CD4-positive, alpha-beta memory T cell (primary cell): ENCODE data around the gene STAT2. TPM values are rescaled to one million over a fixed set of nuclear protein-coding genes. Genes with fewer than 3 reads are reported as not detected.
"Not testable (repeated sequence)": the region's sequence is repeated elsewhere in the genome, so short reads cannot be mapped to it uniquely, and the experiment has no call there.

Source experiments
- CTCF ChIA-PET: fragments of 350-600 bp; sonication (Branson Sonifier 250); formaldehyde crosslinking; loops from one replicate; lab custom pipeline; 2021; ENCODE audit warnings: inconsistent platforms; ENCODE audit not compliant: partially characterized antibody; lab: Charles Lee
- POLR2A ChIA-PET: fragments of 350-600 bp; sonication (Branson Sonifier 250); formaldehyde crosslinking; loops from one replicate; lab custom pipeline; 2021; ENCODE audit not compliant: partially characterized antibody; lab: Charles Lee
- DNase-seq, 5 donors: peaks; one replicate each; pipeline versions ENCODE4 v3.0.0 to v3.0.0-alpha.2; 2020 to 2022; ENCODE audit warnings: mixed read lengths in 1 of 5
- H3K27ac ChIP-seq: one replicate; pipeline ENCODE4 v1.7.0; 2013; ENCODE audit warnings: low read depth, low read length
- H3K27me3 ChIP-seq: 2 replicates; pipeline ENCODE4 v1.7.0; 2013; ENCODE audit warnings: mild to moderate bottlenecking, low read length, moderate library complexity; ENCODE audit not compliant: insufficient read depth
- H3K36me3 ChIP-seq: 2 replicates; pipeline ENCODE4 v1.7.0; 2013; ENCODE audit warnings: mild to moderate bottlenecking, low read length, moderate library complexity; ENCODE audit not compliant: insufficient read depth
- H3K4me1 ChIP-seq: 2 replicates; pipeline ENCODE4 v1.7.0; 2013; ENCODE audit warnings: mild to moderate bottlenecking, low read length, moderate library complexity; ENCODE audit not compliant: insufficient read depth
- H3K4me3 ChIP-seq, 2 donors: one replicate each; pipeline ENCODE4 v1.7.0; 2013; ENCODE audit warnings: low read length in 2 of 2, mild to moderate bottlenecking in 1 of 2
- H3K9me3 ChIP-seq, 2 donors: one replicate each; pipeline ENCODE4 v1.7.0; 2013; ENCODE audit warnings: low read length in 2 of 2, control low read depth in 1 of 2; ENCODE audit not compliant: control insufficient read depth in 1 of 2
- H3K27ac Mint-ChIP-seq, 7 donors: one replicate each; pipeline ENCODE4 v1.8.0; 2020 to 2021; ENCODE audit warnings: mixed read lengths in 7 of 7, mild to moderate bottlenecking in 6 of 7, inconsistent platforms in 3 of 7, moderate library complexity in 3 of 7
- H3K27me3 Mint-ChIP-seq, 2 donors: one replicate each; pipeline ENCODE4 v1.8.0; 2020 to 2021; ENCODE audit warnings: mixed read lengths in 2 of 2
- H3K36me3 Mint-ChIP-seq, 2 donors: one replicate each; pipeline ENCODE4 v1.8.0; 2020 to 2021; ENCODE audit warnings: mixed read lengths in 2 of 2, inconsistent platforms in 1 of 2, mild to moderate bottlenecking in 1 of 2
- H3K4me1 Mint-ChIP-seq, 4 donors: one replicate each; pipeline ENCODE4 v1.8.0; 2020 to 2021; ENCODE audit warnings: mixed read lengths in 4 of 4, mild to moderate bottlenecking in 1 of 4
- H3K4me3 Mint-ChIP-seq, 8 donors: one replicate each; pipeline ENCODE4 v1.8.0; 2020 to 2021; ENCODE audit warnings: mixed read lengths in 8 of 8, mild to moderate bottlenecking in 7 of 8, moderate library complexity in 6 of 8, inconsistent platforms in 3 of 8
- H3K9me3 Mint-ChIP-seq, 8 donors: one replicate each; pipeline ENCODE4 v1.8.0; 2020 to 2021; ENCODE audit warnings: mixed read lengths in 8 of 8, mild to moderate bottlenecking in 5 of 8, inconsistent platforms in 3 of 8, moderate library complexity in 1 of 8
- intact Hi-C: fragments of 100-400 bp; cut with micrococcal nuclease; formaldehyde crosslinking; loops from one replicate; pipeline ENCODE4 v1.15.1; 2023
- polyA plus RNA-seq, 2 donors: library from polyadenylated mRNA; unstranded; fragments of 300-500 nt; fragmentation: Illumina TruSeq; gene quantifications; one replicate each; pipeline ENCODE4 v1.2.3, GENCODE V29; 2021
- total RNA-seq, 2 experiments: library from RNA; stranded (reverse); gene quantifications; one replicate each; pipeline ENCODE4 v1.2.3, GENCODE V29; 2021

Gene STAT2
- total and polyA plus RNA-seq, 4 experiments from 2014 or later, result 74.4 to 193 (median 136) TPM

DNA sequence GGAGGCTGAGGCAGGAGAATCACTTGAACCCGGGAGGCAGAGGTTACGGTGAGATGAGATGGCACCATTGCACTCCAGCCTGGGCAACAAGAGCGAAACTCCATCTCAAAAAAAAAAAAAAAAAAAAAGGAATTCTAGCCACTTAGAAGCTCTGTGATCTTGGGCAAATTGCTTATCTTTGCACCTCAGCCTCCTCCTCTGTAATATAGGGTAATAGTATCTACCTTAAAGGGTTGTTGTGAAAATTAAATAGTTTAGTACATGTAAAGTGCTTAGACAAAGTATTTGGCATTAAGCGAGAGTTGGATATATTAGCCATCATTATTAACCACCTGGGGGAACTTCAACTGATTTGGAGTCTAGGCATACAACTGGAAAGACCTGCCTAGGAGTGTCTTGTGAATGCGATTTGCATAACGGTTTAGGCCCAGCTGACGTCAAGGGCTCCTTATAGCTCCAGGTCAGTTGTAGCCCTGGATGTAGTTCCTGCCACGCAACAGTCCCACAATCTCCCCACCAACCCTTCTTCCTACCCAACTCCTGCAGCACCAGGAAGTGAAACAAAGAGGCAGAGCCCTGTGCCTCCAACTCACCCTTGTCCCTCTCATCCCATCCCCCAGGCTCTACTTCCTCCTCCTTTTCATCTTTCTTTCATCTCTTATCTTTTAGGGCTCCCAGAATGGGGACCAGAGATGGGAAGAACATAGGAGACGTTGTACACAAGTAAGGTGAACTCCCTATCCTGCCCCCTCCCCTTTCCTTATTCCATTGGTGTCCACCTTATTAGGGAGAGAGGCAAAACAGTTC, 23.3 kb downstream of the STAT2 start:
- peak overlapping the region in 3 of 8 donors; percentile 3 to 41 (median 40) for H3K4me3 Mint-ChIP-seq
- peaks cover 32 to 74% (median 47%) of the 10 kb centered on the region in 4 donors for H3K4me1 Mint-ChIP-seq
- H3K36me3 Mint-ChIP-seq, result peaks cover 7 to 28% of the 10 kb centered on the region in 2 donors
- CTCF ChIA-PET, result interaction anchor here (2.2 to 4.1 kb wide), 3 partner anchors 20 to 128 kb away, joined by 9 to 23 read pairs (median 15); partner anchors contain the start of genes CNPY2 and STAT2
- Histone ChIP-seq H3K4me1 (peaks cover 62% of the 10 kb centered on the region), H3K9me3 (no peaks in the 10 kb centered on the region), H3K27me3 (no peaks in the 10 kb centered on the region), H3K36me3 (no peaks in the 10 kb centered on the region), H3K4me3 (no peak overlapping the region), H3K27ac (no peak overlapping the region)
- POLR2A ChIA-PET, result interaction anchor here (0.9 to 14.4 kb wide), 4 partner anchors 21 to 233 kb away, joined by 3 to 264 read pairs (median 59); partner anchors contain the start of genes APOF, CNPY2, PA2G4 and STAT2
- intact Hi-C loops, result no loop called here
- no peak for DNase-seq
- H3K27me3 Mint-ChIP-seq, result peaks cover 0 to 2% of the 10 kb centered on the region in 2 donors
- H3K9me3 Mint-ChIP-seq, result peaks cover 0 to 3% (median 0%) of the 10 kb centered on the region in 8 donors
- peak overlapping the region; percentile 47 to 94 (median 87) for H3K27ac Mint-ChIP-seq

DNA sequence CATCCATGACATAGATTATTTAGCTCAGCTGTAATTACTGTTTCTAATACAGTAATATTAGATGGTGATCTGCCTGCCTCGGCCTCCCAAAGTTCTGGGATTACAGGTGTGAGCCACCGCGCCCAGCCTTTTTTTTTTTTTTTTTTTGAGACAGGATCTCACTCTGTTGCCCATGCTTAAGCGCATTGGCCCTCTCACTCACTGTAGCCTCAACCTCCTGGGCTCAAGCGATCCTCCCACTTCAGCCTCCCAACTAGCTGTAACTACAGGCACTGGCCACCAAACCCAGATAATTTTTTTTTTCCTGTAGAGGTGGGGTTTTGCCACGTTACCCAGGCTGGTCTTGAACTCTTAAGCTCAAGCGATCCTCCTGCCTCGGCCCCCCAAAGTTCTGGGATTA, 24.4 kb downstream of the STAT2 start:
- peaks cover 53% of the 10 kb centered on the region for H3K4me1 ChIP-seq
- Mint-ChIP-seq H3K27ac (peak overlapping the region in 4 of 7 donors; percentile 37 to 100 (median 100)), H3K36me3 (peaks cover 11 to 26% of the 10 kb centered on the region in 2 donors), H3K4me1 (peaks cover 33 to 67% (median 44%) of the 10 kb centered on the region in 4 donors)
- H3K27ac ChIP-seq, DNase-seq, H3K9me3 Mint-ChIP-seq, H3K4me3 ChIP-seq, H3K9me3 ChIP-seq, H3K36me3 ChIP-seq, H3K27me3 Mint-ChIP-seq, H3K27me3 ChIP-seq, H3K4me3 Mint-ChIP-seq, intact Hi-C loops: not testable (repeated sequence)
- CTCF ChIA-PET, result interaction anchor here (0.7 to 4.1 kb wide), 5 partner anchors 11 to 330 kb away, joined by 3 to 23 read pairs (median 3); partner anchors contain the start of gene STAT2
- POLR2A ChIA-PET, result interaction anchor here (0.6 to 14.4 kb wide), 4 partner anchors 11 to 128 kb away, joined by 3 to 264 read pairs (median 60); partner anchors contain the start of genes APOF, CNPY2 and STAT2

DNA sequence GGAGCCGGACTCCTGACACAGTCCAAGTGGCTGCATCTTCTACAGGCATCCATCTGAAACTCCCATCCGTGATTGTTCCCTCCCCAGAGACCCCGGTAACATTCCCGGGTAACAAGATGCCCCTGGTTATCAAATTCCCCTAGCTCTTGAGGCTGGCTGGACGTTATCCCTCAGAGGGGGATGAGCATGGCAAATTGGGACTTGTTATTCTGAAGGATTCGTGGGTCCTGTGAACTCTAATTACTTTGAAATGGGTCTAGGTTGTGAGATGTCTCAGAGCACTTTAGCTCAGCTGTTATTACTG, 25.5 kb downstream of the STAT2 start:
- Histone ChIP-seq H3K27me3 (no peaks in the 10 kb centered on the region), H3K36me3 (no peaks in the 10 kb centered on the region), H3K9me3 (no peaks in the 10 kb centered on the region), H3K4me1 (peaks cover 42% of the 10 kb centered on the region), H3K4me3 (peak overlapping the region; percentile 69 to 83), H3K27ac (peak overlapping the region; percentile 99)
- peaks cover 13 to 22% of the 10 kb centered on the region in 2 donors for H3K36me3 Mint-ChIP-seq
- H3K27ac Mint-ChIP-seq, result peak overlapping the region; percentile 99 to 100 (median 100)
- ChIA-PET CTCF (interaction anchor here (1.0 to 4.1 kb wide), 6 partner anchors 10 to 129 kb away, joined by 3 to 24 read pairs (median 4); partner anchors contain the start of genes CNPY2 and STAT2), POLR2A (interaction anchor here (1.3 to 14.4 kb wide), 9 partner anchors 9 to 361 kb away, joined by 5 to 264 read pairs (median 9); partner anchors contain the start of genes APOF, CNPY2, RAB5B and RNF41)
- H3K27me3 Mint-ChIP-seq, result peaks cover 0 to 2% of the 10 kb centered on the region in 2 donors
- peak overlapping the region; percentile 89 to 99 (median 94) for H3K4me3 Mint-ChIP-seq
- peaks cover 0 to 3% (median 0%) of the 10 kb centered on the region in 8 donors for H3K9me3 Mint-ChIP-seq
- DNase-seq, result no peak
- intact Hi-C loops, result loop anchor here (1.0 kb wide), 5 partner anchors 26 to 134 kb away; partner anchors contain the start of genes CS, SPRYD4, STAT2 and TIMELESS
- H3K4me1 Mint-ChIP-seq, result peaks cover 28 to 56% (median 35%) of the 10 kb centered on the region in 4 donors

DNA sequence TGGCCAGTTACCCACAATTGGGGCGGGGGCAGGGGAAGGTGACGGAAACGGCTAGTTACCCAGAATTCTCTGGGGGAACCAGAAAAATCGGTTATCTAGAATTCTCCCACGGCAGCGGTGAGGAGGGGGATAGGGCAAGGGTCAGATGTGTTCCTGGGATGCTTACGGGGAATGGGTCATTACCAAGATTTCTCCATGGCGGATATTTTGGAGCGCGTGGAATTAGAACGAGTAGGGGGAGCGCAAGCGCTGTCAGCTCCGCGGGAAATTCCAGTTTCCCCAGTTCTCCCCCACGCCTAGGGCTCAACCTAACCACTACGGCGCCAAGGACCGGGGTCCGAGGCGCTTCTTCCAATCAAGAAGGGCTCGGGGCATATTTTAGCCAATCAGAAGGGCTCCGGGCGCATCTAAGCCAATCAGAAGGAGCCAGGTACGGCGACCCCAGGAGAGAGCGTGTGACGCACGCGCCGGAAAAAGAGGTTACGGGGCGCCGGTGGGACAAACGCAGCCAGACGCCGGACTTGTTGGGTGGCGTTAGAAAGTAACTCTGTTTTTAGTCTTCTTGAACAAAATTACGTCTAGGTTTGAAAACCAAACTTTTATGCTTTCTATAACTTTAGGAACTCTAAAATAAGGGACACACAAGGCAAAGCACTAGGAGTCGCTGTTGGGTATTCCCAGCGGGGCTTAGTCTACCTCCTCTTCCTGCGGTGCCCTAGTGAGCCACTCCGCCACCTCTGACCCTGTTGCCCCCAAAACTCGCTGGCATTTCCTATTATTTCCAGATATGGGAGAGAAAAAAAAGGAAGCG, 26.0 kb downstream of the STAT2 start, which contains the start of gene PAN2:
PAN2 (minus strand) TSS at position 322 of the 811 bp plus-strand sequence. CDS start 906 bp downstream, outside the sequence.
- Histone ChIP-seq H3K27ac (peak within 1 kb of the TSS; percentile 99), H3K27me3 (no peaks in the 10 kb centered on the region), H3K4me3 (peak within 1 kb of the TSS; percentile 69 to 83), H3K9me3 (no peaks in the 10 kb centered on the region), H3K36me3 (no peaks in the 10 kb centered on the region), H3K4me1 (peaks cover 37% of the 10 kb centered on the region)
- Mint-ChIP-seq H3K36me3 (peaks cover 10 to 17% of the 10 kb centered on the region in 2 donors), H3K27ac (peak within 1 kb of the TSS; percentile 99 to 100 (median 100)), H3K4me3 (peak within 1 kb of the TSS; percentile 89 to 99 (median 94)), H3K27me3 (peaks cover 0 to 2% of the 10 kb centered on the region in 2 donors), H3K9me3 (peaks cover 0 to 3% (median 0%) of the 10 kb centered on the region in 8 donors), H3K4me1 (peaks cover 23 to 50% (median 30%) of the 10 kb centered on the region in 4 donors)
- peak; percentile 92 to 96 (median 93) for DNase-seq
- ChIA-PET CTCF (interaction anchor here (0.8 to 4.1 kb wide), 9 partner anchors 10 to 129 kb away, joined by 3 to 24 read pairs (median 3); partner anchors contain the start of genes CNPY2 and STAT2), POLR2A (interaction anchor here (0.8 to 14.4 kb wide), 17 partner anchors 8 to 604 kb away, joined by 3 to 264 read pairs (median 6); partner anchors contain the start of genes ANKRD52, APOF, CNPY2 and COQ10A)
- intact Hi-C loops, result loop anchor here (1.0 kb wide), 6 partner anchors 18 to 134 kb away; partner anchors contain the start of genes CS, SPRYD4, STAT2 and TIMELESS

DNA sequence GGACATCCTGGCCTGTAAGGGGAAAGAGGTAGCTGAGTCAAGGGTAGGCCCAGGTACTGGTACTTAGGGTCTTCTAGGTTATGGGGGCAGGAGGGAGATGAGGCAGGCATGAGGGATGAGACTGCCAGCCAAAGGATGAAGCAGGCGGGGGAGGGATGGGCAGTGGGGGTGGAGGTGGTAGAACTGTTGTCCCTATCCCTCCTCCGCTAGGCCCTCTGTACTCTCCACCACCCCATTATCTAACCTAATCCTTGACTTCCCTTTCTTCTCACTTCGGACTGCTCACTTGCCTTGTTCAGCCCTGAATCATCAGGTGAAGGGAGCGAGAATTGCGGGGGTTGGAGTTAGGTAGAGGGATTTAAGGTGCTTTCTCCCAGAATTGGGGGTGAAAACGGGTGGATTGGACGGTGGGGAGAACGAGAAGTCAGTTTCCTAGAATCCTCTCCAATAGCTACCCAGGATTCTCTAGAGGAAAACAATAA, 26.7 kb downstream of the STAT2 start:
- DNase-seq, result no peak
- ChIA-PET POLR2A (interaction anchor here (0.8 to 14.4 kb wide), 19 partner anchors 9 to 603 kb away, joined by 3 to 264 read pairs (median 5); partner anchors contain the start of genes ANKRD52, APOF, CNPY2 and COQ10A), CTCF (interaction anchor here (0.6 to 4.1 kb wide), 8 partner anchors 11 to 688 kb away, joined by 3 to 24 read pairs (median 3); partner anchors contain the start of genes CNPY2 and STAT2)
- Mint-ChIP-seq H3K27ac (peak overlapping the region; percentile 99 to 100 (median 100)), H3K9me3 (peaks cover 0 to 3% (median 0%) of the 10 kb centered on the region in 8 donors), H3K27me3 (peaks cover 0 to 2% of the 10 kb centered on the region in 2 donors), H3K36me3 (peaks cover 7 to 18% of the 10 kb centered on the region in 2 donors), H3K4me1 (peaks cover 17 to 44% (median 24%) of the 10 kb centered on the region in 4 donors), H3K4me3 (peak overlapping the region; percentile 89 to 99 (median 94))
- Histone ChIP-seq H3K36me3 (no peaks in the 10 kb centered on the region), H3K27me3 (no peaks in the 10 kb centered on the region), H3K9me3 (no peaks in the 10 kb centered on the region), H3K4me1 (peaks cover 31% of the 10 kb centered on the region), H3K4me3 (peak overlapping the region; percentile 69 to 83), H3K27ac (peak overlapping the region; percentile 99)
- intact Hi-C loops, result loop anchor here (1.0 kb wide), 1 partner anchor 17 kb away; no protein-coding TSS in a partner anchor
